ENCODE data around the gene LMBR1. TPM values are rescaled to one million over a fixed set of nuclear protein-coding genes. Genes with fewer than 3 reads are reported as not detected.
"Not testable (repeated sequence)": the region's sequence is repeated elsewhere in the genome, so short reads cannot be mapped to it uniquely, and the experiment has no call there.

The LMBR1 gene
- total RNA-seq, 8 experiments from 2014 or later = 26.4 to 64.1 (median 31.4) TPM

GRCh38 chr7:156656598-156656997, 236.4 kb downstream of the LMBR1 start:
- no peak overlapping the region for H3K4me3 ChIP-seq
- peak in 3 of 8 experiments; percentile 44 to 48 (median 48) for ATAC-seq (replicated peaks in 6 of 8)
- WGBS, 10 experiments = 34 to 83% (median 63%) methylated on average over 1 to 7 of the region's 7 CpGs; no CpG with 5 or more reads in 3 of the 10 experiments
- peaks cover 0 to 5% of the 10 kb centered on the region in 2 donors for H3K4me1 ChIP-seq (replicated peaks in 1 of 2)
- no peak overlapping the region for H3K27ac ChIP-seq
- in situ Hi-C loops (cut with MboI; ENCODE audit: low pct_unique_long_range_greater_than_20kb in 2 of 9, low sequenced_read_pairs in 9 of 9, unreplicated experiment in 9 of 9) = no loop called here

DNA sequence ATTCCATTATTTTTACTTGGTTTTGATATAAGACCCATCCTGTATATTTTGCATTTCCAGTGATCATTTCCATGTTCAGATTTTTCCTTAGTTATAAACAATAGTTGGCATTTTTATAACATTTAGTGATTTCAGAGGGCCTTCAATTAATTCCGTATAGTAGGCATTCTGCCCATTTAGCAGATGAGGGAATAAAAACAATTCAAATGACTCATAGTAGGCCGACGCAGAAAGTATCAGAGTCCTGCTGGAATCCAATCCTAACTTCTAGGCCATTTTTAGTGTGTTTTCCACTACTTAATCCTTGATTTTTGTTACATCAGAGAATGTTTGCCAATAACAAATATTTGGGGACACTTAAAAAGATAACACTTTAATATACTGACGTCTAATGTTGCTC, 237.0 kb downstream of the LMBR1 start:
- no peak overlapping the region for H3K4me3 ChIP-seq
- ATAC-seq (replicated peaks in 6 of 8) = no peak
- no peak overlapping the region for H3K27ac ChIP-seq
- H3K4me1 ChIP-seq (replicated peaks in 1 of 2) = peaks cover 0 to 5% of the 10 kb centered on the region in 2 donors
- 21 to 100% (median 86%) methylated on average over 2 to 4 of the region's 4 CpGs; no CpG with 5 or more reads in 1 of the 10 experiments for WGBS, 10 experiments
- in situ Hi-C loops (cut with MboI; ENCODE audit: low pct_unique_long_range_greater_than_20kb in 2 of 9, low sequenced_read_pairs in 9 of 9, unreplicated experiment in 9 of 9) = no loop called here

- Histone ChIP-seq H3K27ac (no peak overlapping the region), H3K4me3 (no peak overlapping the region), H3K4me1 (replicated peaks in 1 of 2) (peaks cover 0 to 5% of the 10 kb centered on the region in 2 donors)
- peak in 2 of 8 experiments; percentile 24 to 87 for ATAC-seq (replicated peaks in 6 of 8)
- in situ Hi-C loops (cut with MboI; ENCODE audit: low pct_unique_long_range_greater_than_20kb in 2 of 9, low sequenced_read_pairs in 9 of 9, unreplicated experiment in 9 of 9) = no loop called here
- 80 to 100% (median 96%) methylated on average over 4 to 6 of the region's 6 CpGs; no CpG with 5 or more reads in 5 of the 10 experiments for WGBS, 10 experiments
These were observed 237.7 kb downstream of the LMBR1 start for GRCh38 chr7:156655251-156655650.

DNA sequence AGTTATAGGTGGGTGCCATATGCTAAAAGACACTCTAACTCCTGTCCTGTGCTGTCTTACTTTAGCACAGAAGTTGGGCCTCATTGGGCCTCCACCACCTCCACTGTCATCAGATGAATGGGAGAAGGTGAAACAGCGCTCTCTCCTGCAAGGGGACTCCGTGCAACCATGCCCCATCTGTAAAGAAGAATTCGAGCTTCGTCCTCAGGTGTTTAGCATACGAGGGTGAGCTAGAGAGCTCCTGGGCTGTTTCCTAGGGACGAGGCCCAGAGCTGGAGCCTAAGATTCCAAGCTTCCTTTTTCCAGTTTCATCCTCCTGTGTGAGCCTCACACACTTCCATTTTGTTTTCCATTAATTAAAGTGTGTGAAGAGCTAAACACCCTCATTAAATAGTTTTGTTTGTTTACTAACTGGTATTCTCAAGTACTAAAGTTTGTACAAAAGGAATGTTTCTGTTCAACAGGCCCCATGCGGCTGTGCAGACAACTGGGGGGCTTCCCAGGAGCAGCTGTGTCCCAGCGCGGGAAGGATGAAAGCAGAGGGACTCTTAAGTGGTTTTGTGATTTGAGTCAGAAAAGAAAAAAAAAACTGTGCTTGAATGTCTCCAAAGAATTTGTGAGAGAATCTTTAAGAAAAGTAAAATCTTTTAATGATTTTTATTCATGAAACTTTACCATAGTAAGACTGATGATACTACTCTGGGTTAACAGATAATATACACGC, 238.3 kb downstream of the LMBR1 start:
- WGBS, 10 experiments = 64 to 100% (median 87%) methylated on average over 1 to 10 of the region's 10 CpGs; no CpG with 5 or more reads in 1 of the 10 experiments
- ATAC-seq (replicated peaks in 6 of 8) = peak in 1 of 8 experiments; percentile 7
- in situ Hi-C loops (cut with MboI; ENCODE audit: low pct_unique_long_range_greater_than_20kb in 2 of 9, low sequenced_read_pairs in 9 of 9, unreplicated experiment in 9 of 9) = no loop called here
- Histone ChIP-seq H3K27ac (no peak overlapping the region), H3K4me3 (no peak overlapping the region), H3K4me1 (replicated peaks in 1 of 2) (peaks cover 0 to 5% of the 10 kb centered on the region in 2 donors)

GRCh38 chr7:156652886-156653568, 240.0 kb downstream of the LMBR1 start:
- Histone ChIP-seq H3K4me1 (replicated peaks in 1 of 2) (peaks cover 0 to 5% of the 10 kb centered on the region in 2 donors), H3K27ac (no peak overlapping the region), H3K4me3 (no peak overlapping the region)
- in situ Hi-C loops (cut with MboI; ENCODE audit: low pct_unique_long_range_greater_than_20kb in 2 of 9, low sequenced_read_pairs in 9 of 9, unreplicated experiment in 9 of 9) = no loop called here
- 57 to 100% (median 94%) methylated on average over 1 to 8 of the region's 8 CpGs for WGBS, 10 experiments
- ATAC-seq (replicated peaks in 6 of 8) = no peak

- Histone ChIP-seq H3K4me1 (replicated peaks in 1 of 2) (no peaks in the 10 kb centered on the region), H3K4me3 (no peak overlapping the region), H3K27ac (no peak overlapping the region)
- in situ Hi-C loops (cut with MboI; ENCODE audit: low pct_unique_long_range_greater_than_20kb in 2 of 9, low sequenced_read_pairs in 9 of 9, unreplicated experiment in 9 of 9) = no loop called here
- ATAC-seq (replicated peaks in 6 of 8) = no peak
- 13 to 100% (median 85%) methylated on average over 1 to 4 of the region's 4 CpGs for WGBS, 10 experiments
These were observed 241.5 kb downstream of the LMBR1 start for GRCh38 chr7:156651474-156651873.

DNA sequence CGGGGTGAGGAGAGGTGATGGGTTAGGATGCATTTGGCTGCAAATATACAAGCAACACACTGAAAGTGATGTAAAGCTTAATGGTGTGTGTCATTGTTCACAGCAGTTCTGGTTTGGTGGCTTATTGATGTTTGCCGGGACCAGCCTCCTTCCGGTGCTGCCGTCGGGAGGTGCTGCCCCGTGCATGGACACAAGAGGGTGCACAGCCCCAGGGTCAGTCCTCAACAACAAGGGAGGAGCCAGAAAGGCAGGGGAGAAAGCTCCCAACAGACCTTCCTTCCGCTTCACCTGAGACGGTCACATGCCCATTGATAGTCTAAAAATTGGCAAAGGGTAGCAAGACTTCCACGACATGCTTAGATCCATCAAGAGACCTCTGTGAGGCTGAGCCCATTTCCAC, 242.9 kb downstream of the LMBR1 start:
- Histone ChIP-seq H3K27ac (no peak overlapping the region), H3K4me1 (replicated peaks in 1 of 2) (no peaks in the 10 kb centered on the region), H3K4me3 (no peak overlapping the region)
- in situ Hi-C loops (cut with MboI; ENCODE audit: low pct_unique_long_range_greater_than_20kb in 2 of 9, low sequenced_read_pairs in 9 of 9, unreplicated experiment in 9 of 9) = no loop called here
- peak in 4 of 8 experiments; percentile 34 to 77 (median 73) for ATAC-seq (replicated peaks in 6 of 8)
- WGBS, 10 experiments = 46 to 100% (median 89%) methylated on average over 1 to 9 of the region's 9 CpGs; no CpG with 5 or more reads in 2 of the 10 experiments

- 64 to 100% (median 89%) methylated on average over 1 to 5 of the region's 5 CpGs; no CpG with 5 or more reads in 1 of the 10 experiments for WGBS, 10 experiments
- ATAC-seq (replicated peaks in 6 of 8); in situ Hi-C loops (cut with MboI; ENCODE audit: low pct_unique_long_range_greater_than_20kb in 2 of 9, low sequenced_read_pairs in 9 of 9, unreplicated experiment in 9 of 9); H3K4me3 ChIP-seq; H3K4me1 ChIP-seq (replicated peaks in 1 of 2); H3K27ac ChIP-seq: not testable (repeated sequence)
These were observed 245.7 kb downstream of the LMBR1 start for GRCh38 chr7:156647330-156647729.

DNA sequence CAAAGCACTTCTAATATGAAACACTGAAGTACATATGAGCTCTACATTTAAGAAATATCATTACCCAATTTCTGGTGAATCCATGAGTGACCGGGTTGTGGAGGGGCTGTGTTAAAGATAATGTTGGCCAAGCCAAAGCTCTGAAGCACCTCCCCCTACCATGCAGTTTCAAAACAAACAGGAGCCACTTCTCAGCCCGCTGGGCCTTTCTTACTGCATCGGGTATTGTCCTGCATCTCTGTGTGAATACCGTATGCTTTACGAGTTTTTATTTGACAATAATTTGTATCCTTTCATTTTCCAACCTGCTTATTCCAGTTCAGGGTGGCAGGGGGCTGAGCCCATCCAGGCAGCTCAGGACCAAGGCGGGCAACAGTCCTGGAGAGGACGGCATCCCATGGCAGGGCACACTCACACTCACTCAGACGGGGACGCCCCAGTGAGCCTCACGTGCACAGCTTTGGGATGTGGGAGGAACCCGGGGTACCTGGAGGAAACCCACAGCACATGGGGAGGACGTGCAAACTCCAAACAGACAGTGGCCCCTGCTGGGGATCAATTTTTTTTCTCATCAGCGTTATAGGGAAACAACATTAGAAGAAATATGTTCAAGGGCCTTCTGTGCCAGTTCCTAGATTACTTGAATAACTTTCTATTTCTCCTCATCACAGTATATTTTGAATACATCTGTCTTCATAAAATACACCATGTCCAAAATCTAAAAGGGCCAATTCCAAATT, 250.5 kb downstream of the LMBR1 start:
- no peak for ATAC-seq (replicated peaks in 6 of 8)
- in situ Hi-C loops (cut with MboI; ENCODE audit: low pct_unique_long_range_greater_than_20kb in 2 of 9, low sequenced_read_pairs in 9 of 9, unreplicated experiment in 9 of 9) = no loop called here
- H3K4me1 ChIP-seq (replicated peaks in 1 of 2) = peaks cover 14 to 23% of the 10 kb centered on the region in 2 donors
- H3K27ac ChIP-seq = no peak overlapping the region
- 35 to 100% (median 84%) methylated on average over 1 to 8 of the region's 13 CpGs; no CpG with 5 or more reads in 1 of the 10 experiments for whole genome bisulfite sequencing, 10 experiments
- no peak overlapping the region for H3K4me3 ChIP-seq

- in situ Hi-C loops (cut with MboI; ENCODE audit: low pct_unique_long_range_greater_than_20kb in 2 of 9, low sequenced_read_pairs in 9 of 9, unreplicated experiment in 9 of 9) = no loop called here
- 4 to 33% (median 11%) methylated on average over 3 to 15 of the region's 30 CpGs; no CpG with 5 or more reads in 1 of the 10 experiments for WGBS, 10 experiments
- Histone ChIP-seq H3K4me1 (replicated peaks in 1 of 2) (peaks cover 14 to 23% of the 10 kb centered on the region in 2 donors), H3K27ac (peak overlapping the region; percentile 82 to 90), H3K4me3 (peak overlapping the region; percentile 53 to 87 (median 62))
- ATAC-seq (replicated peaks in 6 of 8) = peak in 5 of 8 experiments; percentile 51 to 63 (median 60)
These were observed 252.0 kb downstream of the LMBR1 start for GRCh38 chr7:156640949-156641485.

- H3K27ac ChIP-seq = peak within 1 kb of the TSS; percentile 82 to 90
- peaks cover 14 to 23% of the 10 kb centered on the region in 2 donors for H3K4me1 ChIP-seq (replicated peaks in 1 of 2)
- in situ Hi-C loops (cut with MboI; ENCODE audit: low pct_unique_long_range_greater_than_20kb in 2 of 9, low sequenced_read_pairs in 9 of 9, unreplicated experiment in 9 of 9) = no loop called here
- WGBS, 10 experiments = 0% methylated on average over 5 of the region's 85 CpGs; no CpG with 5 or more reads in 9 of the 10 experiments
- peak within 1 kb of the TSS; percentile 53 to 87 (median 62) for H3K4me3 ChIP-seq
- peak; percentile 89 to 96 (median 94) for ATAC-seq (replicated peaks in 6 of 8)
These were observed 252.6 kb downstream of the LMBR1 start, which contains the start of gene RNF32 for GRCh38 chr7:156640257-156640948. Gene RNF32, plus strand, starts transcription at chr7:156640774. Its CDS starts 3,104 bp downstream, at chr7:156643878.
